Astrocyte (in vitro differentiated cells and primary cell): ENCODE results near the gene ESAM.

Source experiments
- CTCF ChIP-seq: IDR thresholded peaks from 2 replicates; pipeline ENCODE4 v1.5.1; 2011; ENCODE audit warnings: low read depth, mild to moderate bottlenecking, inconsistent platforms, low read length, moderate library complexity; ENCODE audit not compliant: insufficient read depth
- EZH2 ChIP-seq: IDR thresholded peaks from 2 replicates; pipeline ENCODE4 v1.6.1; 2012; ENCODE audit warnings: mild to moderate bottlenecking, low read length, inconsistent platforms; ENCODE audit not compliant: insufficient read depth

DNA sequence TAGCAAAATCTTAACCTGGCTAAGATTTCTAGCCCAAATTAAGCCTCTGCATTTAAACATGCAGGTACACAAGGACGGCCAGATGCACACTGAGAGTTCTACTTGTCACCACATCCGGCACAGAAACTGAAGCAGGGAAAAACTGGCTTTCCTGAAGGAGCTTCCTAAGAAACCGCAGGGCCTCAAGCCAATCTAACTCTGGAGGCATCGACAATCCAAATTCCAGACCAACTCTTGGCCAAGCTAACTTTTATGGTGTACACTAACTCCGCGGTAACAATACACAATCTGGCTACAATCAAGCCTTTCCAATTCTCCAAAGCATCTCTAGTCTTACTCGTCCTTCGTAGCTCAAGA, 36.9 kb upstream of the ESAM start:
- TF ChIP-seq CTCF (no peak), EZH2 (no peak)
